ENCODE results near the gene GNLY.

The GNLY gene

GRCh38 chr2:85681776-85682175 is 12.4 kb upstream of the GNLY start:
- in situ Hi-C loops (cut with HindIII; ENCODE audit: low sequenced_read_pairs): no loop called here

DNA sequence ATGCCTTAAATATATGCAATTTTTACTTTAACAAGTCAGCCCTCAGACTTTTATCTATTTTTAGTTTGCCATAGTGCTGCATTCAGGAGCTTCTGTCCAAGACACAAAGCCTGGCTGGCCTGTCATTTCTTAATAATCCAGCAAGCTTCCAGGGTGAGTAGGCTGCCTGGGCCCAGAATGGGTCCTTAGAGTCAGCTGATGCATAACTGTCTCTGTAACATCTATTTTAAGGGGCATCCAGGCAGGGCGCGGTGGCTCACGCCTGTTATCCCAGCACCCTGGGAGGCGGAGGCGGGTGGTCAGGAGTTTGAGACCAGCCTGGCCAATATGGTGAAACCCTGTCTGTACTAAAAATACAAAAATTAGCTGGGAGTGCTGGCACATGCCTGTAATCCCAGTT is 11.8 kb upstream of the GNLY start:
- in situ Hi-C loops (cut with HindIII; ENCODE audit: low sequenced_read_pairs): no loop called here

GRCh38 chr2:85684380-85684779 is 9.8 kb upstream of the GNLY start:
- in situ Hi-C loops (cut with HindIII; ENCODE audit: low sequenced_read_pairs): no loop called here

GRCh38 chr2:85684806-85685205 is 9.4 kb upstream of the GNLY start:
- in situ Hi-C loops (cut with HindIII; ENCODE audit: low sequenced_read_pairs): no loop called here

GRCh38 chr2:85690932-85691331 is 3.2 kb upstream of the GNLY start:
- in situ Hi-C loops (cut with HindIII; ENCODE audit: low sequenced_read_pairs): no loop called here

DNA sequence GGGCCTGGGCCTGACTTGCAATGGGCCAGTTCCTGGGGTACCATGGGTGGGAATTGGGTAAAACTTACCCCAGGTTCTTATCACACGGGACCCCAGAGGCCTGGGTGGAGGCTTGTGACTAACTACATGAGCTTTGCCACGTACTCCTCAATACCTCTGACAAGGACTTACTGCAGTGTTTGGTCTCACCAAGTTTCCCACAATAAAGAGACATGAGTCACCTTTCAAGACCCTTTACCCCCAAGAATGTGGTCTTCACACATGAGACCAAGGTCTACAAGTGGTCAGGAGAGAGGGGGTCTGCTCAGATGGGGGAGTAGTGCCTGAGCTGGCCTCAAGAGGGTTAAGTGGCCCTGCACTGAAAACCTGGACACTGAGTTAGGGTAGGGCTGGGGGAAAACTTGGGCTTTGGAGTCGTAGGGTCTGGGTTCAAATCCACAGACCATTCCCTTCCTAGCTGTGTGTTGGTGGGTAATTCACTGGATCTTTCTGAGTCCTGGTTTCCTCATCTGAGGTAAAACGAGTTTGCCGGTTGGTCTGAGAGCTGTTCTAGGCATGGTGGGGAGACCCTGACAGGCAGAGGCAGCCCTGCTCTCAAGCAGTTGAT is 2.0 kb upstream of the GNLY start:
- in situ Hi-C loops (cut with HindIII; ENCODE audit: low sequenced_read_pairs): no loop called here

- in situ Hi-C loops (cut with HindIII; ENCODE audit: low sequenced_read_pairs): no loop called here
Observed at GRCh38 chr2:85695121-85695520, 963 bp downstream of the GNLY start.

DNA sequence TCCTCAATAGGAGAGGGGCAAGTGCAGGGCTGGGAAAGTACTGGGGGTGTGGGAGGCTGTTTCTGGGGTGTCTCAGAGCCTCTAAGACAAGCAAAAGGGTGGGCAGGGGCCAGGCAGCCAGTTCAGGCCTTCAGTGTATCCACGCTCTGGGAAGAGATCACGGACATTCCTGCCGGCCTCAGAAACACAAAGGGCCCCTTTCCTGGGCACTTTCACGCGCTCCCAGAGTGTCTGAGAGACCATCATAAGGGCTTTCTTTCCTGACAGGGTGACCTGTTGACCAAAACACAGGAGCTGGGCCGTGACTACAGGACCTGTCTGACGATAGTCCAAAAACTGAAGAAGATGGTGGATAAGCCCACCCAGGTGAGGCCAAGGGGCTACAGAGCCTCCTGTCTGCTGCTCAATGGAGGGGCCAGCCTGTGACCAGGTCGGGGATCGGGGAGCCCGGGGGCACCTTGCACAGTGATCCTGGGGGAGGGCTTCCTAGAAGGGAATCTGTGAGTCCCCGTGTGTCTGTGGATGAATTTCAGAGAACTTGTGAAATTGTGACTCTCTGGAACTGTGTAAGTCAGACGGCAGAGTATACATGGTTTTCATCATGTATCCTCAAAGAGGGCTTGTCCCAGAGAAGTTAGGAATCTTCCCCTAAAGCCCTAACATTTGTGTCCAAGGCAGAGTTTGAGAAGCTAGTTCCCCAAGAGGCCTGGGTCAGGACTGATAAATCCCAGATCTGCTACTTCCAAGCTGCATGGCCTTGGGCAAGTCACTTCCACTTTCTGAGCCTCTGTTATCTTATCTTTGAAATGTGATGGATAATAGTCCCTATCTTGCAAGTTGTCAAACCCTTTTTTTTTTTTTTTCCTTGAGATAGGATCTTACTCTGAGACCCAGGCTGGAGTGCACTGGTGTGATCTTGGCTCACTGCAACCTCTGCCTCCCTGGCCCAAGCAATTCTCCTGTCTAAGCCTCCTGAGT is 1.8 kb downstream of the GNLY start:
- in situ Hi-C loops (cut with HindIII; ENCODE audit: low sequenced_read_pairs): no loop called here

DNA sequence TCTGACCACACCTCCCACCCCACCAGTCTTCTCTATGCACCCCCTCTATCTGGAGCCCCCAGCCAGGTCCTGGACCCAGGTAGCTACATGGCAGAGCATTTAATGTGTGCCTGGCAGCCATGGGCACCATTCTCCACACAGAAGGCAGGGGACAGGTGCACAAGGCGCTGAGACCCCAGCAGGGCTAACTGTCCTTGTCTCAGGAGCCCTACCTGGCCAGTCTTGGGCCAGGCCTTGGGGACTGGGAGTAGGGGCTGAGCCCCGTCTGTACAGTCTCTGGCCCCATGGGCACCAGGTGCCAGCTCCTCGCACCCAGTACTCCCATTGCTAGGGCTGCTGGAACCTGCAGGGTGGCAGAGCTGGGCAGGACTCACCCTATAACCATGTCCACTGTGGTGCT is 2.9 kb downstream of the GNLY start:
- in situ Hi-C loops (cut with HindIII; ENCODE audit: low sequenced_read_pairs): no loop called here

- in situ Hi-C loops (cut with HindIII; ENCODE audit: low sequenced_read_pairs): no loop called here
Observed at GRCh38 chr2:85697716-85698115, 3.6 kb downstream of the GNLY start.

- in situ Hi-C loops (cut with HindIII; ENCODE audit: low sequenced_read_pairs): no loop called here
Observed at GRCh38 chr2:85698184-85698879, 4.2 kb downstream of the GNLY start.

DNA sequence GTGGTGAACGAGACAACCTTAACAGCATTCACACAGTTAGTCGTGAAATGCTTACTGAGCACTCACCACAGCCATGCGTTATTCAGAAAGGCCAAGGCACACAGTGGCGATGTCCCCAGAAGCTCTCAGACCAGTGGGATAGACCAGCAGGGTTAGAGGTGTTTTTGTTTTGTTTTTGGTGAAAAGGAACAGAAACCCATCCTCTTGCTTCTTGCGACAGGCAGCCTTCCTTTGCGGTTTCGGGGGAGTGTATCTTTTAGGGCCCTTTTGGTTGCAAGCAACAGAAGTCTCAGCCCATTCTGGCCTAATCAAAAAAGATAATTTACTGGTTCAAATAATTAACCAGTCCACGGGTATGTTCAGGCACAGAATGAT is 4.7 kb downstream of the GNLY start:
- in situ Hi-C loops (cut with HindIII; ENCODE audit: low sequenced_read_pairs): no loop called here

DNA sequence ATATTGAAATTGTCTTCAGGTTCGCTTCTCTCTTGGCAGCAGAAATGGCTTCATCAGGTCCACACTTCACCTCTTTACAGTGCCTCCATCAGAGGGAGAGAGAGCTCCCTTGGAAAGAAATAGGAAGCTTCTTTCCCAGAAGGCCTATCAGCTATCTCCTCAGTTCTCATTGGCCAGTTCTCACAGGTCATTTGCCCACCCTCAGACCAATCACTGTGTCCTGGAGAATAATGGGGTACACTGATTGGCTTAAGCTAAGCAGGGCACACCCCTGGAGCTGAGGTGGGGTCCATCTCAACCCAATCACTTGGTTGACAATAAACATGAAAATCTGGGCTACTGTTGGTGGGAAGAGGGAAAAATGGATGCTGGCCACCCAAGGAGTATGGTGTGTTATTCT is 5.2 kb downstream of the GNLY start:
- in situ Hi-C loops (cut with HindIII; ENCODE audit: low sequenced_read_pairs): no loop called here

- in situ Hi-C loops (cut with HindIII; ENCODE audit: low sequenced_read_pairs): no loop called here
Observed at GRCh38 chr2:85702172-85702571, 8.0 kb downstream of the GNLY start.

- in situ Hi-C loops (cut with HindIII; ENCODE audit: low sequenced_read_pairs): no loop called here
Observed at GRCh38 chr2:85702800-85703199, 8.6 kb downstream of the GNLY start.

DNA sequence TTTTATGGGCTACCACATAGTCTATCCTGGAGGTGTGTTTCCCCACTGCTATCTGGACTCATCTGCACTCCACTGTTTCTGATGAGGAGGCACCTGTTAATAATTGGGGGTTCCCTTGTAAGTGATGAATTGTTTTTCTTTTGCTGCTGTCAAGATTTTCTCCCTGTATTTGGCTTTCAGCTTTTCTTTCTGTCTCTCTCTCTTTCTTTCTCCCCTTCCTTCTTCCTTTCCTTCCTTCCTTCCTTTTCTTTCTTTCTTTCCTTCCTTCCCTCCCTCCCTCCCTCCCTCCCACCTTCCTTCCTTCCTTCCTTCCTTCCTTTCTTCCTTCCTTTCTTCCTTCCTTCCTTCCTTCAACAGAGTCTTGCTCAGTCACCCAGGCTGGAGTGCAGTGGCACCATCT is 9.2 kb downstream of the GNLY start:
- in situ Hi-C loops (cut with HindIII; ENCODE audit: low sequenced_read_pairs): no loop called here

DNA sequence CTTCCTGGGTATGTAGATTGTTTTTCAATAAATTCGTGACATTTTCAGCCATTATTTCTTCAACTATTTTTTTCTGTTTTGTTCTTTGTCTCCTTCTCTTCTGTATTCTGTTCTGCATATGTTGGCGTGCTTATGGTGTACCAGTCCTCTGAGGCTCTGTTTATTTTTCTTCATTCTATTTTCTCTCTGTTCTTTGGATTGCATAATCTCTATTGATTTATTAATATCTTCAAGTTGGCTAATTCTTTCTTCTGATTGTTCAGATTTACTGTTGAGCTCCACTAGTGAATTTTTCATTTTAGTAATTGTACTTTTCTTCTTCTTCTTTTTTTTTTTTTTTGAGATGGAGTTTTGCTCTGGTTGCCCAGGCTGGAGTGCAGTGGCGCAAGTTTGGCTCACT is 9.9 kb downstream of the GNLY start:
- in situ Hi-C loops (cut with HindIII; ENCODE audit: low sequenced_read_pairs): no loop called here

DNA sequence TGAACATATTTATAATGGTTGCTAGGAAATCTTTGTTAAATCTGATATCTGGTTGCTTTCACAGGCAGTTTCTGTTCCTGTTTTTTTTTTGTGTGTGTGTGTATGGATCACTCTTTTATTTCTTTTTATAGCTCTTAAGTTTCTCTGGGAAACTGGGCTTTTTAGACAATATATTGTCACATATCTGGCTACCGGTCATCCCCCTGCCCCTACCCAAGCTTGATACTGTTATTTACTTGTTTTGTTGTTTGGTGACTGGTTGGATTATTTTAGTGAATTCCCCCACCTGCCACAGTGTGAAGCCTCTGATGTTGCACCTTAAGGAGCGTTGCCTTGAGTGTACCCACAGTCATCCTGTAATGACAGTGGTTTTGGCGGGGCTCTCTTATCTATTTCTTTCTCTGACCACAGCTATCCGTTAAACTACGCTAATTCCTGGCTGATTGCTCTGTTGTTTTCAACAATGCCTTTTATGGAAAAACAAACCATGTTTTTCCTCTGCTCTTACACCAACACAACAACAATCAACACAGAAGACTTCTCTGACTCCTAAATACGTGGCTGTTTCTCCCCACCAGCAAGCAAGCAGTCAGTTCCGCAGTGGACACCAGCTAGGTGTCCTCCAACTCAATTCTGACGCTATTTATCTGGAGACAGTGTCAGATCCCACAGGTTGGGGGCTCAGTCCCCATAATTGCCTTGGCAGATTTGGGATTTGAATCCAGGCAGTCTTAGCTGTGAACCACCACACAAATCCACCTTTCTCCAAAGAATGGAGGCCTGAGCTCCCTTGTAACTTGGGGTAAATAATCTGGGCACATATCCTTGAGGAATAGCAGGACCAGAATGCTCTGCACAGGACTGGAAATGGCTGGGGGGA is 10.9 kb downstream of the GNLY start:
- in situ Hi-C loops (cut with HindIII; ENCODE audit: low sequenced_read_pairs): no loop called here

DNA sequence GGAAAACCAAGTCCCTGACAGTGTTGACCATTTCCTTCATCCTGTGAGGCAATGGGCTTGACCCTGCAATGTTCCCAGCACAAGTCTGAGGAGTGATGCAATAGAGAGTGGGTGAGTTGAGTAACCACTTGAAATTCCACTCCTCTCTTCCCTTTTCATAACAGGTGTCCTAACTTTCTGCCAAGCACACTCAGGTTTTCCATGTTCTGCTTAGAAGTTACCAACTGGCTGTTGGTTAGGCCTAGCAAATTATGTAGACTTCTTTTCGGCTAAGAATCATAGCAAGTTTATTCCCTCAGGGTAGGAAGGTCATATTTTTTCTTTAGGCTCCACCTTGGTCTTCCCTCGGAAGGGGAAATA is 11.5 kb downstream of the GNLY start:
- in situ Hi-C loops (cut with HindIII; ENCODE audit: low sequenced_read_pairs): no loop called here

DNA sequence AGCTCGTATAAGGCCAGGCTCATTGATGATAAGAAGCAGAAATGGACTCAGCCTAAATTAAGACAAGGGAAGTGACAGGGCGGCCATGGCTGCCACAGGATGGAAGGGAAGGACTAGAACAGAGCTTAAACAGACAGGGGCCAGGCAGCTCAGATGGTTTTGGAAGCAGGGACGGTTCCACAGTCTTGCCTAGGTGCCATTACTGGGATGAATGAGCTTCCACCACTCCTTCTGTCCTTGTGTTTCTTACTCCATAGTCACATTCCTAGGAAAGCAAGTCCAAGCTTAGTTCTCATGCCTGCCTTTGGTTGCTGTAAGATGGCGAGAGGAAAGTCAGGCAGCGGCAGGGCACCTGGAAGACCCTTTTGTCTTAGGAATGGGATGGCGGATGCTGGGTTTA is 11.9 kb downstream of the GNLY start:
- in situ Hi-C loops (cut with HindIII; ENCODE audit: low sequenced_read_pairs): no loop called here
